ENCODE data around the gene VPS33A.

DNA sequence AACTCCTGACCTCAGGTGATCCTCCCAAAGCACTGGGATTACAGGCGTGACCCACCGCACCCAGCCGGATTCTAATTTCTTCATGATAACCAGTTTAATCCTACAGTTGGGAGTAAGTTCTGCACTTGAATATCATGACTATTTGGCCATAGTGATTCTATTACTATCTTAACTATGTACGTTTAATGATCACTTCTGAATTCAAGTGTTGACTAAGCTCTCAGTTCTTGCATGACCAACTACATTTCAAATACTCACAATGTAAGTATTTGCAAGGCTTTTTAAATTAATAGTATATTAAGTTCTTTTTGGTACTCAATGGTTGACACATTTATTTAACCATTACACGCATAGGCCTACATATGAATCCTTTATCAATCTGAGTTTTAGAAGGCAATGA is 17.4 kb upstream of the VPS33A start:
- no peak for TF ChIP-seq POLR2A (IDR thresholded peaks at IDR 0.05)
- TF ChIP-seq, protein P1, sequence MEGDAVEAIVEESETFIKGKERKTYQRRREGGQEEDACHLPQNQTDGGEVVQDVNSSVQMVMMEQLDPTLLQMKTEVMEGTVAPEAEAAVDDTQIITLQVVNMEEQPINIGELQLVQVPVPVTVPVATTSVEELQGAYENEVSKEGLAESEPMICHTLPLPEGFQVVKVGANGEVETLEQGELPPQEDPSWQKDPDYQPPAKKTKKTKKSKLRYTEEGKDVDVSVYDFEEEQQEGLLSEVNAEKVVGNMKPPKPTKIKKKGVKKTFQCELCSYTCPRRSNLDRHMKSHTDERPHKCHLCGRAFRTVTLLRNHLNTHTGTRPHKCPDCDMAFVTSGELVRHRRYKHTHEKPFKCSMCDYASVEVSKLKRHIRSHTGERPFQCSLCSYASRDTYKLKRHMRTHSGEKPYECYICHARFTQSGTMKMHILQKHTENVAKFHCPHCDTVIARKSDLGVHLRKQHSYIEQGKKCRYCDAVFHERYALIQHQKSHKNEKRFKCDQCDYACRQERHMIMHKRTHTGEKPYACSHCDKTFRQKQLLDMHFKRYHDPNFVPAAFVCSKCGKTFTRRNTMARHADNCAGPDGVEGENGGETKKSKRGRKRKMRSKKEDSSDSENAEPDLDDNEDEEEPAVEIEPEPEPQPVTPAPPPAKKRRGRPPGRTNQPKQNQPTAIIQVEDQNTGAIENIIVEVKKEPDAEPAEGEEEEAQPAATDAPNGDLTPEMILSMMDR (IDR thresholded peaks at IDR 0.05 in 8 of 11, conservative IDR thresholded peaks at IDR 0.05 in 3 of 11): no peak
